SK-N-SH (cell line): ENCODE measurements around the gene FBXL5.

Source experiments
- FOSL2 ChIP-seq: IDR thresholded peaks from 2 replicates; pipeline ENCODE4 v1.4.0; 2012; ENCODE audit warnings: low read depth, mild to moderate bottlenecking, moderate library complexity, borderline replicate concordance
- GABPA ChIP-seq: IDR thresholded peaks from 2 replicates; pipeline ENCODE4 v1.4.0; 2012; ENCODE audit warnings: low read depth, mild to moderate bottlenecking
- JUND ChIP-seq: IDR thresholded peaks from 2 replicates; pipeline ENCODE4 v1.4.0; 2012
- MXI1 ChIP-seq: IDR thresholded peaks from 2 replicates; pipeline ENCODE4 v1.6.1; 2012; ENCODE audit warnings: mild to moderate bottlenecking, low read depth, low read length, improper control_type of control experiment
- POLR2AphosphoS5 ChIP-seq: IDR thresholded peaks from 2 replicates; pipeline ENCODE4 v1.6.1; 2012; ENCODE audit warnings: low read depth, low read length
- RCOR1 ChIP-seq: fragments of 150-350 bp; IDR thresholded peaks from 2 replicates; pipeline ENCODE4 v1.6.1; 2017; ENCODE audit warnings: antibody characterized with exemption, low read length
- RFX5 ChIP-seq: IDR thresholded peaks from 2 replicates; pipeline ENCODE4 v1.6.1; 2012; ENCODE audit warnings: mild to moderate bottlenecking, improper control_type of control experiment, low read length
- RXRA ChIP-seq: IDR thresholded peaks from 2 replicates; pipeline ENCODE4 v1.4.0; 2012; ENCODE audit warnings: low read depth, mild to moderate bottlenecking, borderline replicate concordance
- SMC3 ChIP-seq: IDR thresholded peaks from 2 replicates; pipeline ENCODE4 v1.6.1; 2012; ENCODE audit warnings: low read depth, low read length, improper control_type of control experiment
- TCF12 ChIP-seq: IDR thresholded peaks from 2 replicates; pipeline ENCODE4 v1.4.0; 2012
- TF ChIP-seq, protein P1 (sequence below): fragments of 200-600 bp; sonication (generic); IDR thresholded peaks from 2 replicates; pipeline ENCODE4 v1.6.1; 2017; ENCODE audit warnings: antibody characterized with exemption, mild to moderate bottlenecking, moderate library complexity
- TF ChIP-seq, protein P2 (sequence below): fragments of 150-350 bp; IDR thresholded peaks from 2 replicates; pipeline ENCODE4 v1.6.1; 2016; ENCODE audit warnings: mild to moderate bottlenecking, low read depth, low read length
- TF ChIP-seq, protein P3 (sequence below): IDR thresholded peaks from 2 replicates; pipeline ENCODE4 v1.6.1; 2012; ENCODE audit warnings: mild to moderate bottlenecking, low read depth, low read length, moderate library complexity

- TF ChIP-seq, protein P1, sequence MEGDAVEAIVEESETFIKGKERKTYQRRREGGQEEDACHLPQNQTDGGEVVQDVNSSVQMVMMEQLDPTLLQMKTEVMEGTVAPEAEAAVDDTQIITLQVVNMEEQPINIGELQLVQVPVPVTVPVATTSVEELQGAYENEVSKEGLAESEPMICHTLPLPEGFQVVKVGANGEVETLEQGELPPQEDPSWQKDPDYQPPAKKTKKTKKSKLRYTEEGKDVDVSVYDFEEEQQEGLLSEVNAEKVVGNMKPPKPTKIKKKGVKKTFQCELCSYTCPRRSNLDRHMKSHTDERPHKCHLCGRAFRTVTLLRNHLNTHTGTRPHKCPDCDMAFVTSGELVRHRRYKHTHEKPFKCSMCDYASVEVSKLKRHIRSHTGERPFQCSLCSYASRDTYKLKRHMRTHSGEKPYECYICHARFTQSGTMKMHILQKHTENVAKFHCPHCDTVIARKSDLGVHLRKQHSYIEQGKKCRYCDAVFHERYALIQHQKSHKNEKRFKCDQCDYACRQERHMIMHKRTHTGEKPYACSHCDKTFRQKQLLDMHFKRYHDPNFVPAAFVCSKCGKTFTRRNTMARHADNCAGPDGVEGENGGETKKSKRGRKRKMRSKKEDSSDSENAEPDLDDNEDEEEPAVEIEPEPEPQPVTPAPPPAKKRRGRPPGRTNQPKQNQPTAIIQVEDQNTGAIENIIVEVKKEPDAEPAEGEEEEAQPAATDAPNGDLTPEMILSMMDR, result no peak
- TF ChIP-seq GABPA (no peak), FOSL2 (no peak), POLR2AphosphoS5 (no peak), SMC3 (no peak), TCF12 (no peak), JUND (no peak), RFX5 (no peak), MXI1 (no peak), RXRA (no peak), RCOR1 (no peak)
- TF ChIP-seq, protein P2, sequence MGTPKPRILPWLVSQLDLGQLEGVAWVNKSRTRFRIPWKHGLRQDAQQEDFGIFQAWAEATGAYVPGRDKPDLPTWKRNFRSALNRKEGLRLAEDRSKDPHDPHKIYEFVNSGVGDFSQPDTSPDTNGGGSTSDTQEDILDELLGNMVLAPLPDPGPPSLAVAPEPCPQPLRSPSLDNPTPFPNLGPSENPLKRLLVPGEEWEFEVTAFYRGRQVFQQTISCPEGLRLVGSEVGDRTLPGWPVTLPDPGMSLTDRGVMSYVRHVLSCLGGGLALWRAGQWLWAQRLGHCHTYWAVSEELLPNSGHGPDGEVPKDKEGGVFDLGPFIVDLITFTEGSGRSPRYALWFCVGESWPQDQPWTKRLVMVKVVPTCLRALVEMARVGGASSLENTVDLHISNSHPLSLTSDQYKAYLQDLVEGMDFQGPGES, result no peak
- TF ChIP-seq, protein P3, sequence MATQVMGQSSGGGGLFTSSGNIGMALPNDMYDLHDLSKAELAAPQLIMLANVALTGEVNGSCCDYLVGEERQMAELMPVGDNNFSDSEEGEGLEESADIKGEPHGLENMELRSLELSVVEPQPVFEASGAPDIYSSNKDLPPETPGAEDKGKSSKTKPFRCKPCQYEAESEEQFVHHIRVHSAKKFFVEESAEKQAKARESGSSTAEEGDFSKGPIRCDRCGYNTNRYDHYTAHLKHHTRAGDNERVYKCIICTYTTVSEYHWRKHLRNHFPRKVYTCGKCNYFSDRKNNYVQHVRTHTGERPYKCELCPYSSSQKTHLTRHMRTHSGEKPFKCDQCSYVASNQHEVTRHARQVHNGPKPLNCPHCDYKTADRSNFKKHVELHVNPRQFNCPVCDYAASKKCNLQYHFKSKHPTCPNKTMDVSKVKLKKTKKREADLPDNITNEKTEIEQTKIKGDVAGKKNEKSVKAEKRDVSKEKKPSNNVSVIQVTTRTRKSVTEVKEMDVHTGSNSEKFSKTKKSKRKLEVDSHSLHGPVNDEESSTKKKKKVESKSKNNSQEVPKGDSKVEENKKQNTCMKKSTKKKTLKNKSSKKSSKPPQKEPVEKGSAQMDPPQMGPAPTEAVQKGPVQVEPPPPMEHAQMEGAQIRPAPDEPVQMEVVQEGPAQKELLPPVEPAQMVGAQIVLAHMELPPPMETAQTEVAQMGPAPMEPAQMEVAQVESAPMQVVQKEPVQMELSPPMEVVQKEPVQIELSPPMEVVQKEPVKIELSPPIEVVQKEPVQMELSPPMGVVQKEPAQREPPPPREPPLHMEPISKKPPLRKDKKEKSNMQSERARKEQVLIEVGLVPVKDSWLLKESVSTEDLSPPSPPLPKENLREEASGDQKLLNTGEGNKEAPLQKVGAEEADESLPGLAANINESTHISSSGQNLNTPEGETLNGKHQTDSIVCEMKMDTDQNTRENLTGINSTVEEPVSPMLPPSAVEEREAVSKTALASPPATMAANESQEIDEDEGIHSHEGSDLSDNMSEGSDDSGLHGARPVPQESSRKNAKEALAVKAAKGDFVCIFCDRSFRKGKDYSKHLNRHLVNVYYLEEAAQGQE, result no peak
Measured at GRCh38 chr4:15672101-15672500, 16.9 kb upstream of the FBXL5 start.
